ENCODE results near the gene PRKCA.

The PRKCA gene

GRCh38 chr17:66663041-66663606 is 360.7 kb downstream of the PRKCA start:
- no peak for TF ChIP-seq CTCF (IDR thresholded peaks at IDR 0.05; ENCODE audit: control insufficient read depth, extremely low read depth, insufficient read depth)
- no peak overlapping the region for H3K4me3 ChIP-seq (ENCODE audit: low read depth, low read length)
- DNase-seq (ENCODE audit: low read depth): no peak

GRCh38 chr17:66664336-66664735 is 361.9 kb downstream of the PRKCA start:
- H3K4me3 ChIP-seq (ENCODE audit: low read depth, low read length): no peak overlapping the region
- DNase-seq (ENCODE audit: low read depth): no peak
- no peak for TF ChIP-seq CTCF (IDR thresholded peaks at IDR 0.05; ENCODE audit: control insufficient read depth, extremely low read depth, insufficient read depth)

- no peak for DNase-seq (ENCODE audit: low read depth)
- no peak overlapping the region for H3K4me3 ChIP-seq (ENCODE audit: low read depth, low read length)
- no peak for TF ChIP-seq CTCF (IDR thresholded peaks at IDR 0.05; ENCODE audit: control insufficient read depth, extremely low read depth, insufficient read depth)
Measured at GRCh38 chr17:66665194-66665593, 362.8 kb downstream of the PRKCA start.

- no peak for DNase-seq (ENCODE audit: low read depth)
- H3K4me3 ChIP-seq (ENCODE audit: low read depth, low read length): no peak overlapping the region
- no peak for TF ChIP-seq CTCF (IDR thresholded peaks at IDR 0.05; ENCODE audit: control insufficient read depth, extremely low read depth, insufficient read depth)
Measured at GRCh38 chr17:66667090-66667489, 364.7 kb downstream of the PRKCA start.

GRCh38 chr17:66667491-66668030 is 365.1 kb downstream of the PRKCA start:
- no peak for DNase-seq (ENCODE audit: low read depth)
- no peak overlapping the region for H3K4me3 ChIP-seq (ENCODE audit: low read depth, low read length)
- TF ChIP-seq CTCF (IDR thresholded peaks at IDR 0.05; ENCODE audit: control insufficient read depth, extremely low read depth, insufficient read depth): no peak

GRCh38 chr17:66670206-66670605 is 367.8 kb downstream of the PRKCA start:
- DNase-seq (ENCODE audit: low read depth): no peak
- TF ChIP-seq CTCF (IDR thresholded peaks at IDR 0.05; ENCODE audit: control insufficient read depth, extremely low read depth, insufficient read depth): no peak
- H3K4me3 ChIP-seq (ENCODE audit: low read depth, low read length): no peak overlapping the region

GRCh38 chr17:66671156-66671555 is 368.7 kb downstream of the PRKCA start:
- DNase-seq (ENCODE audit: low read depth): no peak
- no peak overlapping the region for H3K4me3 ChIP-seq (ENCODE audit: low read depth, low read length)
- TF ChIP-seq CTCF (IDR thresholded peaks at IDR 0.05; ENCODE audit: control insufficient read depth, extremely low read depth, insufficient read depth): no peak
